GM18498 (cell line): ENCODE results near the gene ZNF366.

Experiments used
- ATAC-seq: cut with Tn5 transposase; IDR thresholded peaks from one replicate; pipeline ENCODE4 v1.9.1; 2021; ENCODE audit warnings: mild to moderate bottlenecking, moderate library complexity; ENCODE audit not compliant: unreplicated experiment

Gene ZNF366

GRCh38 chr5:72494623-72495124 is 12.5 kb downstream of the ZNF366 start:
- ATAC-seq: no peak

DNA sequence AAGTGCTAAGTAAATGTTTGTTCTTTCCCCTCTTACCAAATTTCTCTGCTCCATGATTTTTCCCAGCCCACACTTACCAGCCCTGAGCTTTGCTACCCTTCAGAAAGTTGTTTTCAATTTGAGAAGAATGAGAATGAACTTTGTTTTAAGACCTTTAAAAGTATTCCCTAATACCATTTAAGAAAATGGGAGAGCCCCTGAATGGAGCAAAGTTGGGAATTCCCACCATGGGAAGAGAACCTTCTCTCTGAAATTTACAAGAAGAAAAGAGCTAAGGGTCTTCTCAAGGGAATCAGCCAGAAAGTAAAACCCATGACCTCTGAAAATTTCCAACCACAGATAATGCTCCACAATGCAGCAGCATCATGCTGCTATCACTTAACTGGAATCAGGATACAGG is 17.7 kb downstream of the ZNF366 start:
- ATAC-seq: no peak

GRCh38 chr5:72488756-72489155 is 18.5 kb downstream of the ZNF366 start:
- no peak for ATAC-seq

DNA sequence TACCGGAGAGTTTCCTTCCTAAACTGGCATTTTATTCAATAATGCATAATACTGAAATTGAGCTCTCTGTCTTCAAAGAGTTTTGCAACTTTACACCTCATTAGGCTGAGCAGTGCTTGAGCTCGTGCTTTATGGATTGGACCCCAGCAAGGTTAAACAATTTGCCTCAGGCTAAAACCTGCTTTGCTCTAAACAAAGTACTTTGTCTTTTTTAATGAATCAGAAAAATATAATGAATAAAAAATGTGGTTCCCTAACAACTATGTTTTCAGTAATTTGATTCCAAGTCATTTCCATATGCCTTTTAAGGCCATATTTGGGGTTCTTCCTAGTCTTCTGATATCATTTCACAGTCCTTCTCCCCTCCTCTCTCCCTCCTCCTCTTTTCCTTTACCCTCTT is 20.0 kb downstream of the ZNF366 start:
- ATAC-seq: no peak

- no peak for ATAC-seq
Observed at GRCh38 chr5:72486371-72486770, 20.8 kb downstream of the ZNF366 start.

DNA sequence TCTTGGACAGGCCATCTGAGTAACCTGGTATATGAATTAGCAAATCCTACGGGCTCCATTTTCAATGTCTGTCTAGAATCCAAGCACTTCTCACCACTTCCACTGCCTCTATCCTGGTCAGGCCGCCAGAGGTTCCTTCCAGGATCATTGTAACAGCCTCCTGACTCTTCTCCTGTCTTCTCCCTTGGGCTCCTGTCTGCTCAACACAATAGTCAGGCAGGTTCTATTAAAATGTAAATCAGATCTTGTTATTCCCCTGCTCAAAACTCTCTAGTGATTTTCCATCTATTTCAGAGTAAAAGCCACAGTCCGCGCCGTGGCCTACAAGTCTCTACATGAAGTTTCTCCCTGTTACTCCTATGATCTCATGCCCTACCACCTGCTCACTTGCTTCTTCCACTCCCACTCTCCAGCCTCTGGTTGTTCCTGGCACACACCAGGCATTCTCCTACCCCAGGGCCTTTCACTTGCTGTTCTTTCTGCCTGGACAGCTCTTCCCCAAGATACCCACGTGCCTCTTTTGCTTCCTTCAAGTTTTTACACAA is 21.7 kb downstream of the ZNF366 start:
- ATAC-seq: no peak

GRCh38 chr5:72482046-72482445 is 25.2 kb downstream of the ZNF366 start:
- ATAC-seq: no peak

DNA sequence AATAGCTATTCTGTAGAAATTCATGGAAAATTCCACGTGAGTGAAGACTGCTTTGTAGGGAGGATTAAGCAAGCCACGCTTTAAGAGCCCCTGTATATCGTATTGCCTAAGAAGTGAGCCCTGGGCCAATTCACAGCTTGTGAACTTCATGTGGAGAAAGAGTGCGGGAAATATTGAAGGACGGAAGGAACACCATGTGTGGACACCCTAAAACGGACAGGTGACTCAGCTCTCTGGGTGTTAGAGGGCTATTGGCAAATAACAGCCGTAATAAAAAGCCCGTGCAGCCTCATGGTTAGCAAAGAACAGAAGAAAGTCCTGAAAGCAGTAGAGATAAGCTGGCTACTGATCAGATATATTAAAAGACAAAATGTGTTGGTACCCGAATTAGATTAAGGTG is 26.4 kb downstream of the ZNF366 start:
- ATAC-seq: no peak

- ATAC-seq: no peak
Observed at GRCh38 chr5:72479921-72480320, 27.3 kb downstream of the ZNF366 start.

GRCh38 chr5:72478684-72479083 is 28.5 kb downstream of the ZNF366 start:
- ATAC-seq: no peak

- no peak for ATAC-seq
Observed at GRCh38 chr5:72478276-72478675, 28.9 kb downstream of the ZNF366 start.

DNA sequence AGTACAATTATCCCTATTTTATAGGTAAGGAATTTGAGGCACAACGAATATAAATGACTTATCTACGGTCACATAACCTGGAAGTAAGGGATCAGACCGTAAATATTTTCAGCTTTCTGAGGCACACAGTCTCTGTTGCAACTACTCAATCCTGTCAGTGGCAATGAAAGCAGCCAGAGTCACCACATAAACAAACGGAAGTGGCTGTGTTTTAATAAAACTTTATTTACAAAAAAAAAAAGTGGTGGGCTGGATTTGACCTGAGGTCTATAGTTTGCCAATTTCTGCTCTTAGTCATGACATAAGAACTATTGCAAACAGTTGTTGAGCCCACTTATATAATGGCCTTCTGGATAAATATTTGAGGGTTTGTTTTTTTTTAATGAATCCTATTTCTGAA is 29.6 kb downstream of the ZNF366 start:
- ATAC-seq: no peak

- no peak for ATAC-seq
Observed at GRCh38 chr5:72477176-72477575, 30.0 kb downstream of the ZNF366 start.

DNA sequence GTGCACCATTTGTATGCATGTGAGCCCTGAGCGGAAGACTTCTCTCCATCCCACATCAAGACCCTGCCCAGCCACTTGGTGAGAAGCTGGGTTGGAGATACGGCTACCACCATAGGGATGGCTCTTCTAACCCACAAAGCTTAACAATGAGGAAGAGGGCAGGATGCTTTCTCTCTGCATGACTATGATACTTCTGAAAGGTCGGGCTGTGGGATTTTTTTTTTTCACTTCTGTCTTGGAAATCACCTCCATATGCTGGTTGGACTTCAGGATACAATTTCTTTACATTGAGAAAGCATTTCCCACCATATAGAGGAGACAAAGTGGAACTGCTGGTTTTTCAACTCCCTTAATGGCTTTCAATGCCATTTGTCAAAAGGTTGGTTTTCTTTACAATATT is 30.5 kb downstream of the ZNF366 start:
- no peak for ATAC-seq

GRCh38 chr5:72476275-72476674 is 30.9 kb downstream of the ZNF366 start:
- no peak for ATAC-seq

GRCh38 chr5:72474516-72474915 is 32.7 kb downstream of the ZNF366 start:
- ATAC-seq: no peak

- ATAC-seq: no peak
Observed at GRCh38 chr5:72474046-72474500, 33.1 kb downstream of the ZNF366 start.

GRCh38 chr5:72472666-72473422 is 34.4 kb downstream of the ZNF366 start:
- no peak for ATAC-seq

DNA sequence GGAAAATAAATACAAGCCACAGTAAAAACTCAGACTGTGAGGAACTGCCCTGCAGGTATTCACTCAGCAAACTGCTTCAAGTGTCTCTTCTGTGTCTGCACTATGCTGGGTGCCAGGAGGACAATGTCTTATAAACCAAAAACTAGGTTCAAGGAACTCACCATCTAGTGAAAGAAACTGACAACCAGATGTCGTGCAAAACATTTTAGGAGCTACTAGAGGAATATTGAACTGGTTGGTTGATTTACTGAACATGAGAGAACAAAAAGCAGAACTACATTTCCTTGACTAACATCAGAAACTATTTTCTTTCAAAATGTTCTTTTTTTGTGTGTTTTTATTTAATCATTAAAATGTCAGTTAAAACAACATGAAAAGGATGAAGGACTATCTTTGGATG is 35.2 kb downstream of the ZNF366 start:
- no peak for ATAC-seq

- no peak for ATAC-seq
Observed at GRCh38 chr5:72470826-72471225, 36.4 kb downstream of the ZNF366 start.

DNA sequence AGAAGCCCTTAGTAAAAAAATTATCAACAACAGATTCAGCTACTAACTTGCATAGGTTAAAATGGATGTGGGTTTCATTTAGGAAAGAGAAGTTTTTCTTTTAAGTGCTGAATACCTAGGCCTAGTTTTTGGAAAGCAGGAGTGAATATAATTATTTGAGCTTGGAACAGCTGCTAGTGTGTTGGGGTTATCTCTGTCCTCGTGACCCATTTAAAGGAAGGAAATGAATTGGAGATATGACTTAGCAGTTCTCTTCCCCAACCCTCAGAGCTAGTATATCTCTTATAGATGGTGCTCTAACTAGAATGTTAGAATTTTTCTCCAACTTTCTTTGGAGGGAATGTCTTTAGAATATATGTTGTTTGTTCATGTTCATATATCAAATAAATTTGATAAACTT is 38.6 kb downstream of the ZNF366 start:
- no peak for ATAC-seq

DNA sequence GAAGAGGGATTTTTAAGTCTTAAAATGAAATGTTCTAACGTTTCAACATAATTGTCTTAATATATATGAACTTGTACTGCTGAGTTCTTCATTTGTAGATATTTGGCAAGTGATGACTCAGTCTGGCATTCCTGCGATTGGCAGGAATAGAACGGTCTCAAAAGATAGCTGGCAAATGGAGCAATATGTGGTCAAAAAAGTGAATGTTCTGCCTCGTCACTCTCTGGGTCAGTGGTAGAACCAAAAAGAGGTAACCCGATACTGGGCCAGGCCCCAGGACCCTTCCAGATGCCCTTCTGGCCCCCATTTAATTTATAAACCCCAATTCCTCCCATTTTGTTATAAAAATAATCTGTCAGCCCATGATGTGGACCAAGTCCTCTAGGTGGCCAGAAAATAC is 39.2 kb downstream of the ZNF366 start:
- ATAC-seq: no peak

GRCh38 chr5:72467461-72467860 is 39.7 kb downstream of the ZNF366 start:
- ATAC-seq: no peak
